HG03280 (cell line): ENCODE measurements around the gene INSRR.

Source experiments
- ATAC-seq: cut with Tn5 transposase; IDR thresholded peaks from one replicate; pipeline ENCODE4 v1.9.1; 2021; ENCODE audit warnings: mild to moderate bottlenecking, moderate library complexity; ENCODE audit not compliant: unreplicated experiment

Gene INSRR

DNA sequence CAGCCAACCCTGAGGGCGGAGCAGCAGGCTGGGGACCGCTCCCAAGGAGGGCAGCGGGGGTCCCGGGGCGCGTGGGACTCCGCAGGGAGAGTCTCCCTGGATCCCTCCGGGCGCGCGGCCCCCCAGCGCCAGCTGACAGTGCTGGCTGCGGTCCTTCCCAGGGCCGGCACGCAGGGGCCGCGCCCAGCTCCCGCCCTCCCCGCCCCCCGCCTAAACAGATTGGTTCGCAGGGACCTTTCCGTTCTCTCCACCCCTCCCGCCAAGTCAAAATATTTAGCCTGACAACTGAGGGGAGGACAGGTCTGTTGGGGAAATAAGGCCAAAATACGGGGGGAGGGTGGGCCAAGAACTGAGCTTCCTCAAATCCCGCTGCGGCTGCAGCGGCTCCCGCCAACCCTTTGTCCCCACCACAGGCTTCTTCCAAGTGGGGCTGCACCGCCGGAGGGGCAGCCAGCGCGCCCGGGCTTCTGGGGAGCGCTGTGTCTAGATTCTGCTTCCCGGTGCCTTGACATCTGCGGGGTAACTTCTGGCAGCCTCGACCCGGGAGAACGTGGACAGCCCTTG is at the start of gene INSRR:
Gene INSRR (minus strand): TSS at position 159 of the 564 bp plus-strand sequence. CDS start 496 bp downstream, outside the sequence.
- no peak for ATAC-seq

DNA sequence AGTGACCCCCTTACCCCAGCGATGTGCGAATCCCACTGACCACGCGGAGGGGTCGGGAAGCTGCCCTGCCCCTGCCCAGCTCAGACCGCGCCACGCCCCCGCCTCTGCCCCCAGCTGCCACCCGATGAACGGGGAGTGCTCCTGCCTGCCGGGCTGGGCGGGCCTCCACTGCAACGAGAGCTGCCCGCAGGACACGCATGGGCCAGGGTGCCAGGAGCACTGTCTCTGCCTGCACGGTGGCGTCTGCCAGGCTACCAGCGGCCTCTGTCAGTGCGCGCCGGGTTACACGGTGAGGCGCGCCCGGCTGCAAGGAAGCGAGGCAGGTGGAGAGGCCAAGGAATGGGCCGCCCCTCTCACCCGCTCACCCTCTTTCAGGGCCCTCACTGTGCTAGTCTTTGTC is 49.6 kb upstream of the INSRR start:
- ATAC-seq, result no peak

DNA sequence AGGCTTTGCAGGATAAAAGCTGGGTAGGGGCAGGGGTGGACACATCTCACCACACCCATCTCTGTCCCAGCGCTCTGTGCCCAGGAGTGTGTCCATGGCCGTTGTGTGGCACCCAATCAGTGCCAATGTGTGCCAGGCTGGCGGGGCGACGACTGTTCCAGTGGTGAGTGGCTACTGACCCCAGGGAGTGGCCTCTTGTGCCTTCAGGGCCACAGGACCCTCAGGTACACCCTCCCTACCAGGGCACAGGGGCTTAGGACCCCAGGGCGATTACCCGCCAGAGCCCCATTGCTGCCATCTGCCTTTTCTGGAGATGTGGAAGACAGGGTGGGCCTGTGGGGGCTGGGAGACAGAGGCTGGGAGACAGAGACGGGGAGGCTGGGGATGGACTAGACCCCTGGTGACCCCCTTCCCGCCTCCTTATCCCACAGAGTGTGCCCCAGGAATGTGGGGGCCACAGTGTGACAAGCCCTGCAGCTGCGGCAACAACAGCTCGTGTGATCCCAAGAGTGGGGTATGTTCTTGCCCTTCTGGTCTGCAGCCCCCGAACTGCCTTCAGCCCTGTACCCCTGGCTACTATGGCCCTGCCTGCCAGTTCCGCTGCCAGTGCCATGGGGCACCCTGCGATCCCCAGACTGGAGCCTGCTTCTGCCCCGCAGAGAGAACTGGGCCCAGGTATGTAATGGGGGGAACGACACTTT is 47.4 kb upstream of the INSRR start:
- ATAC-seq, result no peak

DNA sequence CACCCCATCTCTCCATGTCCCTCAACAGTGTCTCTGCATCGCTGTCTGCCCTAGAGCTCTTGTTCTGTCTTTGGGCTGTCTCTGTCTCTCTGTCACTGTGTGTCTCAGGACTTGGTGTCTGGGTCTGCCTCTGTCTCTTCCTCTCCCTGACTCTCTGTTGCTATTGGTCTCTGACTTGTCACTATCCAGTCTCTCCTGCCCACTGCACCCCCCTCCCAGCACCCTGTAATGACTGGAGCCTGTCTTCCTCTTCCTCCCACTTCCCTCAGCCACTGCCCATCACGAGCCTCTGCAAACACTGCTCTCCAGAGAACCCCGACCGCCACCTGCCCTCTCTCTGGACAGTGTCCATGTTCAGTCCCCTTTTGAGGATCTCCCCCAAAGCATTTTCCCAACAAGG is 46.7 kb upstream of the INSRR start:
- no peak for ATAC-seq

DNA sequence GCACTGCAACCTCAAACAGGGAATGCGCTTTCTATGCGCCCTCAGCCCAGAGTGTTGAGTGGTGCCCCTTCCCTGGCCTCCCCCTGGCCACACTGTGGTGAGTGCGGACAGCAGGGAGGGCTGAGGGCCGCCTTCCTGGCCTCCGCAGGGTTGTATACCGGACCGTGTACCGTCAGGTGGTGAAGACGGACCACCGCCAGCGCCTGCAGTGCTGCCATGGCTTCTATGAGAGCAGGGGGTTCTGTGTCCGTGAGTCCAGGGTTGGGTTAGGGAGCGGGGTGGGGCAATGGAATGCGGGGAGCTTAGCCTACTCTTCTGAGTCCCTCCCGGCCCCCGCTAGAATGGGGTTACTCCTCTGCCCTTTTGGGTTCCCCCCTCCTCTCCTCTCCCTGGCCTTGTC is 46.3 kb upstream of the INSRR start:
- no peak for ATAC-seq

DNA sequence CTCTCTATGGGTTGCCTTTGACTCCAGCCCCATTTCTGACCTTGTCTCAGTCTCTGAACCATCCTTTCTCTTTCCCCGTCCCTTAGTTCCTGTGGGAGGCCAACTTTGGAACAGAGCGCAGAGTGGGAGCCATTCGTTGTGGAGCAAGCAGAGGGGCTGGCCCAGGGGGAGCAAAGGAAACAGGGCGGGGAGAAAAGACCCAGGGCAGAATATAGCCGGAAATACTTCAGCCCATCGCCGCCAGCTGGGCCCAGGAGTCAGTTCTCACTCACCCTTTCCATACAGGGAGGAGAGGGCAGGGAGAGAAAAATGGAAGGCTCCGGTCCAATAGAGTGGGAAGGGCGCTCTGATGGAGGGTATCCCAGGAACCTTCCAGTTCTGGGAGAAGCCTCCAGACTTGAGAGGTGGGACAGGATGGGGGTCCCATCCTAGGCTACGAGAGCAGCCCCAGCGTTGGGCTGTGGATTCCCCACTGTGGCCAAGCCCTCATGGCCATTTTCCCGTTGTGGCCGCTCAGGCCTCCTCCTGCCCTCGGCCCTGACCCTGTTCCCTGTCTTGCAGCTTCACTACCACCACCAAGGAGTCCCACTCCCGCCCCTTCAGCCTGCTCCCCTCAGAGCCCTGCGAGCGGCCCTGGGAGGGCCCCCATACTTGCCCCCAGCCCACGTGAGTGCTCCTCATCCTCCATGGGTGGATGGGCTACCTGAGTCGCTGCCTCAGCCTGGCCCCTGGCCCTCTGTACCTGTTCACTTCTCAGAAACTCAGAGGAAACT is 45.5 kb upstream of the INSRR start:
- no peak for ATAC-seq

DNA sequence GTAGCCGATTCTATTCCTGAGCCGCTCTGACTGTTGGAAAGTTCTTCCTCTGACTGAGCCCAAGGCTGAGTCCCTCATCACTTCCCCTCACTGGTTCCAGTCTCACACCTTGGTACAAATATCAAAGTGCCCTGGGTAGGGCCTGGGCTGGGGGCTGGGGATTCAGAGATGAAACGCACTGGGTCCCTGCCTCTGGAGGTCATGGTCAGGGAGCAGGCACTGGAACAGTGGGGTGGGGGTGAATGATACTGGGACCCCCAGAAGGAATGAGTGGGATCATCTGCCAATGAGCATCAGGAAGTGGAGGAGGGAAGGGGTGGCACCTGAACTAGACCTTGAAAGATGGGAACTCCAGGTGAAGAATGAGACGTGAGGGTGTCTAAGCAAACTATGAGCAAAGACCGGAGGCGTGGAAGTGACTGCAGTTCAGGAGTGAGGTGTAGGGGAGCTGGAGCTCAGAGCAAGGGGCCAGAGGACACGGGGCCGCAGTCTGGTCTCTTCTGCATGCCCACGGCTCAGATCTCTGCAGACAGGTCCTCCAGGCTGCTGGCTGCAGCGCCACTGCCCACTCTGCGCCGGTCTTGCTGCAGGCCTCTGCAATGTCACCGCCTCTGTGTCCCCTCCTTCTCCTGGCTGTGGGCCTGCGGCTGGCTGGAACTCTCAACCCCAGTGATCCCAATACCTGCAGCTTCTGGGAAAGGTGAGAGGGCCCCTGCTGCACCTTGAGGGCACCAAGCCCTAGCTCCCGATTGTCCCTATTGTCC is 44.6 kb upstream of the INSRR start:
- no peak for ATAC-seq

DNA sequence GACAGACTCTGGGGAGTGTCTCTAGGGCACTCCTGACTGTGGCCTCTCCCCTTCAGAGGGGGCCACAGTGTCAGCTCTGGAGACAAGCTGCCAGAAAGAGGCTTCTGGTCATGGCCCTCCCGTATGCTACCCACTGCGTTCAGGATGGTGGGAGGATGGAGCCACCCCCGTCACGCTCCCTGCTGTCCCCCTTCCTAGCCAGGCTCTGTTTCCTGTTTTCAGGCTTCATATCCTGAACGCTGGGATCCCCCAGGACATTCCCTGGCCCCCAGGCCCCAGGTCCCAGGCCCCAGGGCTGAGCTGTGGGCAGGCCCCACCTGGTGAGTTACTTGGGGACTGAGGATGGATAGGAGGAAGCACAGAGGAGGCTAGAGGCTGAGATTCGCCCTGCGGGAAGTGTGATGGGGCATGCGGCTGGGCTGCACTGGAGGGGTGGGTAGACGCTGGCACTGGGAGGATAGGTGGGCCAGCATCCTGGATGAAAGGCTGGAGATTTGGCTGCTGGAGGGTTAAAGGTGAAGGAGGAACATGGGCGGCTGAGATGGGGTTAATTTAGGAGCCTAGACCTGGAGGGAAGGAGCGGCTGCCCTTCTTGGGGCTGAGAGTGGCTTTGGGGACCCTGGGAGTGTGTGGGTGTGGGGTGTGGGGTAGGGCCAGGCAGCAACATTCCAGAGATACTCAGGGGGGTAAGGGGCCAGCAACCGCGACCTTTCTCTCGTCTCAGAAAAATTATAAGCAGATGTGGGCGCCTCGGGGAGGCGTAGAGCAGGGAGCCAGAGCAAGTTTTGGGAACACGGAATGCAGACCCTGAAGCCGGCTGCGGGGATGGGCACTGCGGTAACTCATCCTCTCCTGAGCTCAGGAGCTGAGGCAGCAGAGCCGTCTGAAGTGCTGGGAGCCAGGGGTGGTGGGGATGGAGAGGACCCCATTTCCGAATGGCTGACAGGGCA is 43.3 kb upstream of the INSRR start:
- ATAC-seq, result no peak

DNA sequence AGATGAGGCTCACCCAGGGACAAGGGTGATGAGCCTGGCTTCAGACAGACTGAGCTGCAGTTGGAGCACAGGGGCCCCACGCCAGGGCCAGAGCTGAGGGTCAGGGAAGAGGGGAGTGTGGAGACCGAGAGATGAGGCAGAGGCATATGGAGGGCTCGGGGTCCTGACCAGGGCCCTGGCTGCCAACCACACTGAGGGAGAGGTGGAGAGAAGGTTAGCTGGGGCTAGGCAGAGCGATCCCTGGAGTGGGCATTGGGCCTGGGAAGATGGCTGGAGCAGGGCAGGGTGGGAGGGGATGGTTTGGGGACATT is 42.6 kb upstream of the INSRR start:
- ATAC-seq, result no peak

DNA sequence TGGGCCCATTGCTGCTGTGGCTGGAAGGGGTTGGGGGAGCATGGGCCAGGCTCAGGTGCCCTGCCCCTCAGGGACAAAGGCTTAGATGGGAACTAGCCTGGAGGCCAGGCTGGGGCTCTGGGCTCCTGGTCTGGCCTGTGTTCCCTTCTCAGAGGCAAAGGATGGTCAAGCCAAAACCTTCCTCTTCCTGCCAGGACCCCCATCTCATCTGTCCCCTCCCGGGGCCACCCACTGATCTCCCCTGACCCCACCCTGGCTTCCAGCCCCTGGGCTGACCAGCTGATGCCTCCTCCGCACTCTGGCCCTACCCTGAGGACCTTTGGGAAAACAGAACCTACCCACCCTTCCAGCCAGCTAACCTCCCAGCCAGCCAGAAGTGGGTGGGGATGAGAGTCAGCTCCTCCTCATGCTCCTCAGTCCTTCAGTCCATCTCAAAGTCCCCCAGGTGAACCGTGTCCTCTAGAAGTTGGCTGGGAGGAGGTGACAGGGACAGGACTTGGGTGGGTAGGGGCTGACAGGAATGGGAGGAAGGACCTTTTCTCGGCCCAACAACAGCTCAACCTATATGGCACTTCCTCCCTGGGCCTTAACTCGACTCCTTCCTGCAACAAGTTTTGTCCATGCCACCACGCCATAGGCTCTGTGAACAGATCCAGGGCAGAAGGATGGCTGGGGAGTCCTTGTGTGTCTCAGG is 42.1 kb upstream of the INSRR start:
- ATAC-seq, result no peak

DNA sequence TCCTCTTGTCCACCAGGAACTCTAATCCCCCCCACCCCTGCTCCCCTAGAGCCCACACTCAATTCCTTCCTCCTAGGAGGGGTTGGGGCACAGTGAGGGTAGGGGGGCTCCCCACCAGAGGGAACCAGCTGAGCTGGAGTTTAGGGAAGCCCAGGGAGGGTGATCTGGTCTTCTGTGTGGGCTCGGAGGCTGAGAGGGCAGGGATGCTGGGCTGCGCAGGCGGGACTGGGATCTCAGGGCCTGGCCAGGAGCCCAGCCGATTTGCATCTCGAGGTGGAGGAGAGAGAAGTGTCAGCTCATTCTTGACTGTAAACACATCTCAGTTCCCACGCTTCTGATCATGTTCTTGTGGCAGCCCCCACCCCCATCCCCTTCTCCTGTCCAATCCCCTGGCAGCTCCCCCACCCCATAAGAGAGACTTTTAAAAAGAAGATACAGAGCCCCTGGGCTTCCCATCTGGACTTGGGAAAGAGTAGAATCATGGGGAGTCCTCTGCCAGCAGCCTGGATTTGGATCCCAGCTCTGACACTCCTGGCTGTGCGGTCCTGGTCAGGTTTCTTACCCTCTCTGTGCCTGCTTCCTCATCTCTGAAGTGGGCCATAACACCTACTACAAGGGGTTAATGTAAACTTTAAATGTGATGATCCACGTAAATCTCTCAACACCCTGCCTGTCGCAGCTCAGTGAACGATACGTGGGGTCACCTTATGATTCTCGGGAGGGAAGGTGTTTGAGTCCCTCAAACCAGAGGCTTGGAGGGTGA is 41.2 kb upstream of the INSRR start:
- ATAC-seq, result no peak

DNA sequence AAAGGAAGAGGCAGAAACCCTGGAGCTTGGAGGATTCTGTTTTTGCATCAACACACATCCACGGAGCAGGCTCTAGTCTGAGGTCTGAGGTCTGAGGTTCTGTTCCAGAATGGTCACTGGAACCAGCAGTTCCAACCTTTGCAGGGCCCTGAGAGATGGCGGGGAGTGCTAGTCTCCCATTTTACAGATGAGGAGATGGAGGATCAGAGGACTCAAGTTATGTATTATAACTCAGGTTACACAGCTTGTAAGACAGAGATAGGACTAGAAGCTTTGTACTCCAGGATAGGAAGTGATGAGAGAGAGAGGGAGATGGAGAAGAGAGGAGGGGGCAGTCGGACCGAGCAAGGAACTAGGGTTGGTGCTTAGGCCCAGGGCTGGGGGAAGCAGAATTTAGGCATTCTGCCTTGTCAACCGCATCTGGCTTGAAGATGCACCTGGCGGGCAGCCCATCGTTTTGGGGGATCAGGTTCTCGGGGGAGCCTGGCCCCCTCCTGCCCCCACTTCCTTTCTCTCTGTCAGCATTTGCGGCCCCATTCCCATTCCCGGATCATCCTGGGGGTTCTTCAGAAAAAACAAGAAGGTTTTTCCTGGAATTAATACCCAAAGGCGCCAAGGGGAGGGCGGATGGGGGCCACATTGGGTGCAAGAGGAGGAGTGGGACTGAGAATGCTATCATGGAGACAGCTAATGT is 40.2 kb upstream of the INSRR start:
- no peak for ATAC-seq

DNA sequence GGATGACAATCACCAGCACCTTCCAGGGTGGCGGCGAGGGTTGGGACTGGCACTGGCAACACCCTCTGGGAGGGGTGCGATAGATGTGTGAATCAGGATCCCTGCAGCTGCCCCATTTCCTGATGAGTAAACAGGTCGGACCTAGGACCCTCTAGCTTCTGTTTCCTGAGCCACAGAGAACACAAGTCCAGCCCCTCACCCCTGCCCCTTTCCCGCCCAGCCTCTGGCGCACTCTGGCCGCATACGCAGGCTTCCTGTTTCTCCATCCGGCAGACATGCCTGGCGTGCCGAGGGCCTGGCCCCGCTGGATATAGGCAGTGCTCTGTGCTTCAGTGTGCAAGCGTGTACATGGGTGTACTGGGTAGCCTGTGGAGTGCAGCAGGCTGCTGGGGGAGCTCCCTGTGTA is 39.2 kb upstream of the INSRR start:
- ATAC-seq, result no peak

DNA sequence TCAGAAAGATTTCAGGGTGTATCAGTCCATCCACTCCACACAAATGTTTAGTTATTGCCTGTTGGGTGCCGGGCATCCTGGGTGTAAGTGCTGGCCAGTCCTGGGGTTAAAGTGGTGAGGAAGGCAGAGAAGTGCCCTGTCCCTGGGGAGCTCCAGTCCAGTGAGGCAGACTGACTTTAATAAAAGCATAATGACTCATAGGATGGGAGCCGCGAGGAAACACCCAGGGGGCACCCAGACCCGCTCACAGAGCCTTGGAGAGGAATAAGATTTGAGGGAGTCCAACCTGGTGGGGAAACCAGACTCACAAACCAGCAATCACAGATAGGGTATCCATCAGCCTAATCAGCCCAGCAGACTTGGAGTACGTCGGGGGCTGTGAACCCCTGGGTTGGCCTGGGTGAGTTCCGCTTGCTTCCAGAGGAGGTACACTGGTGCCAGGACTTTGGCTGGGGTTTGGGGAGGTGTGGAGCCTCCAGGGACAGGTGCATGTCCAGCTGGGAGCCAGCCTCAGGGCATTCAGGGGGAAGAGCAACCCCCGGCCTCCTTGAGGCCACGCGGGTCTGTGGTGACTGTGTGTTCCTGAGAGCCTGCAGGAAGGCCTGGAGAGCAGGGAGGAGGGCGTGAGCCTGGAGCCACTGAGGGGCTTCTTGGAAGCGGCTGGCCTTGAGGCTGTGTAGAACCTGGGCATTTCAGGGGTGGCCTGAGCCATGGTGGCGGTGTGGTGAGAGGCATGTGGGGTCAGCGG is 38.3 kb upstream of the INSRR start:
- no peak for ATAC-seq

DNA sequence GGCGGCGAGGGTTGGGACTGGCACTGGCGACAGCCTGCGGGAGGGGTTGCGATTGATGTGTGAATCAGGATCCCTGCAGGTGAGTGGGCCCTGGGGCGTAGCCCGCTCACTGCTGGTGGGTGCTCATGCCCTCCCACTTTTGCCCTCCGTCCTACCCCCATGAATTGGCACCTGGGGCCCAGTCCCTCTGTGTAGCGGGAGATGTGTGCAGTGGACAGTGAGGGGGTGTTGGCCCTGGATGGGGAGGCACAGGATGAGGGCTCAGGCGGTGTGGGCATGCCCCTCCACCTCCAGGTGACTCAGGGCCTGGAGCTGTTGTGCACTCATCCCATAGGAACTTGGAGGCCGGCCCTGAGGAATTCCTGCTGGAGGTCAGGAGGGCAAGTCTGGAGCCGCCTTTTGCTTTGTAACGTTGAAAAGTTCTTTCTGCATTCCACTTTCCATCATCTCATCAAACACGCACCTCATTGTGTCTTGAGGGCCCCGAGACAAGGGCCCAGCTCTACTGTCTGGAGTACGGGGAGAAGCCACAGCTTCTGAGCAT is 37.6 kb upstream of the INSRR start:
- ATAC-seq, result no peak

DNA sequence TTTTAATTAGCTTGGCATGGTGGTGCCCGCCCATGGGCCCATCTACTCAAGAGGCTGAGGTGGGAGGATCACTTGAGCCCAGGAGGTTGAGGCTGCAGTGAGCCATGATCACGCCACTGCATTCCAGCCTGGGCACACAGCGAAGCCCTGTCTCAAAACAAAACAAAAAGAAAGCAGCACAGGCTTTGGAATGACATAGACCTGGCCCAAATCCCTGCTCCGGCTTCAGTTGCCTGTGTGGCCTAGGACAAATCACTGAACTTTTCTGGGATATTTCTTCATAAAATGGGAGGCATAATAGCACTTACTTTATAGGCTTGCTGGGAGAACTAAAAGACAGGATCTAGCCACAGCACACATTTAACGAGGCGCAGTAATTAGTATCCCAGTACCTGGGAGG is 37.0 kb upstream of the INSRR start:
- ATAC-seq, result no peak

DNA sequence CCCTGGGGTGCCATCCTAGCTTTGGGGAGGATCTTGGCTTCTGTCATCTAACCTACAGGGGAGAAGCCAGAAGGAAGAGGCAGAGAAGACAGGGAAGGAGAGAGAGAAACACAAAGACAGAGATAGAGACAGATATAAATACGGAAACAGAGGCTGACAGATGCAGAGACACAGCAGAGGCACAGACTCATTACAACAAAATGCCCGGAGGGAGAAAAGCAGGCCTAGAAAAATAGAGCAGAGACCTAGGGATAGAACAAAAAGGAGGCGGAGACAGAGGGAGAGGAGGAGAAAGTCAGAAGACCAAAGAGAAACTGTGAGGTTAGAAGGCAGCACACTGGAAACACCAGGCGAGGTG is 36.5 kb upstream of the INSRR start:
- ATAC-seq, result no peak
